DMS153 (cell line): Measurements from ENCODE around the gene CHRDL2.

Source experiments
- DNase-seq: peaks from one replicate; lab custom pipeline; 2025; lab: John Stamatoyannopoulos, UW

The CHRDL2 gene

DNA sequence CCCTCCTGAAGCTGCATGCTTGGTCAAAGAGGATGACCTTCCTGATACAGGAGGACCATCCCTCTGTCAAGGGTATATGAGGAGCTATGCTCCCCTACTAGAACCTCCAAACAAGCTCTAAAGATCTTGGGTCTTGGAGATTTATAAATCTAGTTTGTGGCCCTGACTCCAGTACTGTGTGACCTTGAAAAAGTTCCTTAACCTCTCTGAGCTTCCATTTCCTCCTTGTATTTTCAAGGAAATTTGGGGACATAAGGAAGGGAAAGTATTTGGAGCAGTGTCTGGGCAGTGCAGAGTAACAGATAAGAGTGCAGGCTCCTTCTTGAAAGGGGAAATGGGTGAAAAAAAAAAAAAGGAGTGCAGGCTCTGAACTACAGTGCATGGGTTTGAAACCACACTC lies 45.9 kb downstream of the CHRDL2 start:
- no peak for DNase-seq

DNA sequence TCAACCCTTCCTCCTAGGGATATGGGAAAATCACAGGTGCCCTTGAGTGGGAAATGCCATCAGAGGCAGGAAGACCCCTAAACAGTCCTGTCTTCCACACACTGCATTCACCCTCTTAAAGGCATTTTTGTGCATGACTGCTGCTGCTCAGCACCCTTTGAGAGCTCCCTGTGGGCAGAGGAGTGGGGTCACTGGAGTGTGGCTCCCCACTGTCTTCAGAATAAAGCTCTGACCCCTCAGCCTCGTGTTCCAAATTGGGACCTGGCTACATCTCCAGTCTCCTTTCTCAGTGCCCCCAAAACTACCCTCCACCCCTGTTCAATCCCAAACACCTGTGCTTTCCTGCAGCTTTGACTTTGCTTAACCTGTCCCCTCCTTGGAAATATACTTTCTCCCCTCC lies 46.6 kb downstream of the CHRDL2 start:
- DNase-seq = no peak

DNA sequence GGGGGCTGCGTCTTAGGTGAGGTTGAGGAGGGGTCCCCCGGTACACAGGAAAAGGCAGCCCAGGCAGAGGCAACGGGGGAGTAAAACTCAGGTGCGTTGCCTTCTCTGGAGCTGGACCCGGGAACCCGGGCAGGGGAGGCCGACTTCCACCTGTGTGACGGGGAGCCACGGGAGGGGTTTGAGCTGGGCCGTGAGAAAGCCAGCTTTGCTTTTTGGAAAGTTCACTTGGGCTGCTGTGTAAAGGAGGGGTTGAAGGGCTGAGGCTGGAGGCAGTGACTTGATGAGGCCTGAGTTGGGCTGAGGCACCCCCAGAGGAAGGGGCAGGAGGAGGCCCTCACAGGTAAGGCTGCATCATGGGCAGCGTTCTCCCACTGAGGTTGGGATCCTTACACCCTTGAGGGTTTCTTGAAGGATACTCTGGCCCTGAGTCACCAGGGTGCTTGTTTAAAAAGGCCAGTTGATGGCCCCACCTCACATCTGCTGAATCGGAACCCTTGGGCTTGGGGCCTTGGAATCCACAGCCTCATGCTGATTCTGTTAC lies 47.2 kb downstream of the CHRDL2 start:
- DNase-seq = no peak

DNA sequence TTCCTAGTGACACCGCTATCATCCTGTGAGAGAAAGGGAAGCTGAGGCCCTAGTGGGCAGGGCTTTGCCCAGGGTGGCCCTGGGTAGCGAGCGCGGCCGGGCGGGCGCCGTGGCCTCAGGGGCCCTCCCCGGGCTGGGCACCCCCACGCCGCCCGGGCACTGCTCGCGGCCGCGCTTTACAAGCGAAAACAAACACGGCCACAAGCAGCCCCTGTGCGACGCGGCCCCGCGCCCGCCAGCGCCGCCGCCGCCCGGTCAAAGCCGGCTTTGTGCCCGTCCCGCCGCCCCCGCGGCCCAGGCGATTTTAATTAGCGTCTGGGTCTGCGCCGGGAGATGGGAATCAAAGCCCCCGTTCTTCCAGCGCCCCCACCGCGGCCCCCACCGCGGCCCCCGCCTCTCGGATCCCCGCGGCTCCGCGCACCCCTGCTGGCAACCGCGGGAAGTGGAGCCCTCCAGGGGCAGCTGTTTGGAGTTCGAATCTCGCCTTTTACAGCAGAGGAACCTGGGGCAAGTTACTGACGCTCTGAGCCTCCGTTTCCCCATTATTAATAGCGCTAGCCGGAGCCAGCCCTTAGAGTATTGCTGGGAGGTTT lies 47.9 kb downstream of the CHRDL2 start:
- no peak for DNase-seq

DNA sequence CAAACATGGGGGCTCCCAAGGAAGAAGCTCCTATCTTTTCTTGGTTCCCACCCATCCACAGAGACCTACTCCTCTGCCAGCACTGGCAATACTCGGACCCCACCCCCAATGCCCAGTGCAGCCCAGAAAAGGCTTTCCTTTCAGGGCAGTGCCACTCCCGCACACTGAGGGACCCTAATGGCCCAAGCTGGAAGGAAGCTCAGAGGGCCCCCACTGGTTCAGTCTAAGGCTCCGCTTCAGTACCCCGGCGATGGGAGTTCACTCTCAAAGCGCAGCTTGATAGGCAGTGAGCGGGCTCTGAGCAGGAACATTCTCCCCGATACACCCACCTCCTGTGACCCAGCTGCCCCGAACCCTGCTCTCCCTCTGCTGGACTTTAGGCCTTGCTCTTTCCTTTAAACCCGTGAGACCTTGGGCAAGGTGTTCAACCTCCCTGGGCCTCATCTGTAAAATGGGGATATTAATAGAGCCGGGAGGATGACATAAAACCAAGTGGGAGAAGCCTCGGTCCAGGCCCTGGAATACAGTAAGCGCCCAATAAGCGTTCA lies 48.4 kb downstream of the CHRDL2 start:
- no peak for DNase-seq

DNA sequence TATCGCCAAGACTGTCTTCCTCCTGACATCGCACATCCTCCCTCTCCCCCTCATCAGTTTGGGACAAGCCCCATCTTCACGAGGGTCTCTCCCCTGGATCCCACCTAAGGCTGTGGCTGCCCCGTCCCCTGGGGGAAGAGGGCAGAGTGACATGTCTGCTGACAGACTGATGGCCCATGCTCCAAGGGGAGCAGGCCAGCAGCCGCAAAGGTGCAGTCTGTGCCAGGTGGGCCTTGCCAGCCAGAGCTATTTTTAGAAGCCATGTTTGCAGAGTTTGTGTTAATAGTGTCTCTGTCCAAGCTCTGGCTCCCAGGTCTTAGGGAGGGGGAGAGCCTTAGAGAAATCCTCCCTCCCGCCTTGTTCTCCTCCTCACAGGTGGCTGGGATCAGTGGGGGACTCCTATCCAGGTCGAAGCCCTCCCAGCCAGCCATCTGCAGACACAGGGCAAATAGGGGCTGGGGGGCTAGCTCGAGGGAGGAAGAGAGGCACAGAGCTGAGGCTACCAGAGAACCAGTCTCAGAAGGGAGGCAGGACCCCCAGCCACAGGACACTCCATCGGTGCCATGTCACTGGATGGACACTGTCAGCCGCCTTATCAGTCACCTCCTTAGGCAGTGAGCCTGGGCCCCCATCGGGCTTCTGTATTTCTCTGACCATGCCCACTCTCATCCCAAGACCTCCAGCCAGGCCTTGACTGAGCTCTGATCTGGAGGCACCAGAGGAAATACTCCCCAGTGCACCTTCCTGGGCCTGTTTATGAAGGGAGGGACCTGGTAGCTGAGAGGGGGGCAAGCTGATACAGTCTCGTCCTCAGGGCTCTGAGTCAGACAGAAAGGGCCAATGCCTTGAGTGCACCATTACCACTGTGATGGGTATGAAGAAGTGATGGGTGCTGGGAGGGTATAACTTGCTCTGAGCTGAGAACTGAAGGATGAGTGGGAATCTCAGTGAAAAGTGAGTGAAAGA lies 49.3 kb downstream of the CHRDL2 start:
- peak; percentile 12 for DNase-seq

DNA sequence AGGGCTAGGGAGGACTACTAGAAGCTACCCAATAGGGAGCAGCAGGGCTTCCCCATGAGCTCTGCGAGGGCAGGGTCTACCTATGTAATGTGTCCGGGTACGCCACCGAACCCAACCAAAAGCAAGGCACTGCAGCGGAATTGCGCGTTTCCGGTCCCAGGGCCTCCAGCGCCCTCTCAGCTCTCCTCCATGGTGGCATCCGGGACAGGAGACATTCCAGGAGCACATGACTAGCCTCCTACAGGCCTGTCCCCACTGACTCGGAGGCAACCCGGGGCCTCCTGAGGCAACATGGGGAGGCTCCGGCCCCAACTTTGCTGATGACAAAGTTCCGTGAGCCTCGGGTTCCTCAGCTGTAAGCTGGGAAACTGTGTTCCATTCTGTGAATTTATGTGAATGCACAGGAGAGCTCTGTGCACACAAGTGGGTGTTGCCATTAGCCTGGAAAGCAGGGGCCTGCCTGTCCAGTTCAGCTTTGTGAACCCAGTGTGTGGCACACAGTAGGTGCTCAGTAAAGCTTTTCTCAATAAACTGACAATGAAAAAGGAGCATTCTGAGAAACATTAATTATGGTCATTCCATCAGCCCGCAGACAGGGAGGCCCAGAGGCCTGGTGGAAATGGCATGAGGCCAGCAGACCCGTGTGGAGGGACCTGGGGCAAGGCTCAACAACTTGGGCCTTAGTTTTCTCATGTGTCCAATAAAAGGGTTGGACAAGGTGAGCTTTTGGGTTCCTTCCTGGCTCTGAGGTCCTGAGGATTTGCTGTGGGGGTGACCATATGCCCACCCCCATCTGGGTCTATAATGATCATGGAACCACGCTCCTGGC lies 50.3 kb downstream of the CHRDL2 start:
- DNase-seq = no peak

DNA sequence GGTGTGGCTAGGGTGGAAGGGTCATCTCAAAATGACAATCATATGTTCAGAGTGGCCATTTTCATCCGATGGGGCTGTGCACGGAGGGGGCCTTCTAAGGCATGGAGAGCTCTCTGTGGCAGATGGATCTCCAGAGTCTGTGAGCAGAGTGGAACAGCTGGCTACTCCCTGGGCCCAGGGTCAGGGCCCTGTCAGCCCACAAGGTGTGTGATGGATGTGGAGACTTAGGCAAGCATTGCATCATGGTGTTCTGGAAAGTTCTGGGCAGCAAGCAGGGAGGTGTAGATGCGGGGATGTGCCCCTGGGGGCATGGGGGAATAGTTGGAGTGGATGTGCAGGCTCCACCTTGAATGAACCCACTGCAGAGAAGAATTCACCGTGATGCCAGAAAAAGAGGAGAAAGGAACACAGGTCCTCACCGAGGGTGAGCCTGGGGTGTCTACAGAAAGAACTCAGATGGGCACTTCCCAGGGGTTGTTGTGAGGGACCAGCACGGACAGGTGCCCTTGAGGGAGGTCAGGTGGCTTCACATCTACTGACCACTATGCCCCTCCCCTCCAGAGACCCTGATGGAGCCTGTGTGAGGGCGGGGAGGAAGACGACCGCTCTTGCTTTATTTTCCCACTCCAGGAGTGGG lies 51.1 kb downstream of the CHRDL2 start:
- DNase-seq = no peak

DNA sequence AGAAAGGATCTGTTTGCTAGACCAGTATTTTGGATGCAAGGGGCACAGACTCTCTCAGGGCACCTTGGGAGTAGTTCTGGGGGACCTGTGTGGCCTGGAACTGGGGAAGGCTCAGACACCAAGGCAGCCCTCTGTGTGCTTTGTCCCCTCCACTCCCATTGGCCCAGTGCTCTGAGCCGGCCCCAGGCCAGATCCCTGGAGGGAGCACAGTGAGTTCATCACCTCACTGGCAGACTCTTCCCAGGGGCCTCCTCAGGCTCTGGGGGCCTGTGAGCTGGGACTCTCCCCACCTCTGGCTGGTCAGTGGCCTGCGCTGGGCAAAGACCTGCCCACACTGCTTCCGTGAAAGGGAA lies 51.7 kb downstream of the CHRDL2 start:
- DNase-seq = no peak

DNA sequence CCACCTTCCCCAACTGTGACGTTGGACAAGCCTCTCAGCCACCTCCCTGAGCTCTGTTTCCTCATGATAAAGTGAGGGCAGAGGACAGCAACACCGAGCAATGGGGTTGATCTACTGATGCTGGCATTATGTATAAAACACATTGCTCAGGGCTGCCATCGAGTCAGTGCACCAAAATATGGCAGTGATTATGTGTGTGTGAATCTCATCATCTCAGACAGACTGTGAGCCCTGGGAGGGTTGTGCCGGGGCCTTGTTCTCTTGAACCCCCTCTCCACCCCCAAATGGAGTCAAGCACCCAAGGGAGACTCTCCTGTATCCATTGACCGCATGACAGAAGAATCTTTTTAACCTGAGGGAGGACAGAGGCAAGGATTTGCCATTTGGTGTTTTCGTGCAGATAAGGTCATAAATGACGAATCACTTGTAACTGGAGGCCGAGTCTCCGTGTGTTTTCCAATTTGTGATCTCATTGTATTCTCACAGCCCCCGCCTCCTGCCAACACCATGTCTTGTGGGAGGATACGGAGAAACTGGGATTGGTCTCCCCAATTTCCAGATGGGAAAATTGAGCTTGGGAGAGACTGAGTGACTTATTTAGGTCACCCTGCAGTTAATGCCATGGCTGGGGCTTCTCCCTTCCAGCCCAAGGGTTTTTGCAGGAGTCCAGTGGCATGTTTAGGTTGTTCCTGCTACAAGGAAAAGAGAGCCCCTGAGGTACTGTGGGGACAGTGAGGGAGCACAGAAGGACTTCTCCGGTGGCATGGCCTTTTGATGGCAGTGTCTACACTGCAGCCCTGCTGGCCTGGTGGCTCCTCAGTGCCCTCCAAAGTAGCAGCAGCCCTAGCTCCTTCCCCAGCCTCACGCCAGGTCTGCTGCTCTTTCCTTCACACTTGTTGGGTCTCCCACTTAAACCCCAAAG lies 52.4 kb downstream of the CHRDL2 start:
- DNase-seq = no peak

DNA sequence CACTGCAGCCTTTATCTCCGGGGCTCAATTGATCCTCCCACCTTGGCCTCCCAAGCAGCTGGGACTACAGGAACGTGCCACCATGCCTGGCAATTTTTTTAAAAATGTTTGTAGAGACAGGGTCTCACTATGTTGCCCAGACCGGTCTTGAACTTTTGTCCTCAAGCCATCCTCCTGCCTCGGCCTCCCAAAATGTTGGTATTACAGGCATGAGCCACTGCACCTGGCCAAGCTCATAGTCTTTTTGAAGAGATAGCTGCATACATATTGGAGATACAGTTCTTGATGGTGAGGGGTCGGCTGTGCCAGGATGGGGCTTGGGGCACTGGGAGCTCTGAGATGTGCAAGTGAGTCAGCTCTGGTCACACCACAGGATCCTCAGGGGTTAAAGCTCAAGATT lies 53.2 kb downstream of the CHRDL2 start:
- no peak for DNase-seq

DNA sequence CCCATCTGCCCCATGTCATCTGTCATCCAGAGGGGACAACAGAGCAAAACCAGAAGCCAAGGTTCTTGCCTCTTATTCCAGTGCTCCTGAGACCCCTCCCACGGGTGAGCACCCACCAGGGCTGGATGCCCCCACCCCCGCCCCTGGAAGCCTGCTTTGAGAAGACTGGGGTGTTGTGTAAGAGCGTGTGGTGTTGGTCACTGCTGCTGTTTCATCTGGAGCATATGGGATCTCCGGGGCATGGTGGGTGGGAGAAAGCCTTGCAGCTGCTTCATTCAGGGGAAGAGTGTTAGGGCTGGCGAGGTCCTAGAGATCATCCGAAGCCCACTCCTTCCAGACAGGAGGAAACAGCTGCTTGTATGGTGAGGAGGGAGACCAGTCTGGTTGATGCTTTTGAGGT lies 54.1 kb downstream of the CHRDL2 start:
- DNase-seq = no peak

DNA sequence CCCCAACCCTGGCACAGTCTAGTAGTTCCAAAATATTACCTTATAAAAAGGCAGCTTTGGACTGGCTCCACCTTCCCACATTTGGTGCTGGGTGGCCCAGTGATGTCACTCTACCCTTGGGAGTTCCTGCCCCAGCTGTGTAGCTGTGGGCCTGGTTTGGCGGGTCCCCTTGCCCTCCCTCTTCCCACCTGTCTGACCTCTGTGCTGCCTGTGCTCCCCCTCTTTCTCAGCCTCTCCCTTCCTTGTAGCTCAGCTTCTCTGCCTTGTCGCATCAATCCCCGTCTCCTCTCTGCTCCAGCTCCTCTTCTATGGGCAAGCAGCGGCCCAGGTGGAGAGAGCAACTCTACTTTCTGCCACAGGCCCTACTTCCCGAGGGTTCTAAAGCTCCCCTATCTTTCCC lies 54.6 kb downstream of the CHRDL2 start:
- DNase-seq = no peak

DNA sequence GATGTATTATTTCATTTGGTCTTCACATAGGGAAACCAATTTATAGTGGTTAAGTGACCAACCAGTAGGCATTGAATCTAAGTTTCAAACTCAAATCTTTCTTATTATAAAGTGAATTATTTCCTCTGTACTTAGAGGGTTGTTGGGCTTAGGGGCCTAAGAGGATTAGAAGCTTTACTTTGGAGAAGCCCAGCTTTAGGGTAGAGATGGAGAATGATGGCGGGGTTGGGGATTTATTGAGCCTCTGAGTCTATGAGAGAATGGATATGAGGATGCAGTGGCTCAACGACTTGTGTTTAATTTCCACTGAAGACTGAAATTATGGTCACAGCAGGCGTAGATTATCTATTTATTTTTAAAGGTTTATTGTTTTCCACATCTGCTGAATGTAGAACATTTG lies 55.5 kb downstream of the CHRDL2 start:
- DNase-seq = no peak

DNA sequence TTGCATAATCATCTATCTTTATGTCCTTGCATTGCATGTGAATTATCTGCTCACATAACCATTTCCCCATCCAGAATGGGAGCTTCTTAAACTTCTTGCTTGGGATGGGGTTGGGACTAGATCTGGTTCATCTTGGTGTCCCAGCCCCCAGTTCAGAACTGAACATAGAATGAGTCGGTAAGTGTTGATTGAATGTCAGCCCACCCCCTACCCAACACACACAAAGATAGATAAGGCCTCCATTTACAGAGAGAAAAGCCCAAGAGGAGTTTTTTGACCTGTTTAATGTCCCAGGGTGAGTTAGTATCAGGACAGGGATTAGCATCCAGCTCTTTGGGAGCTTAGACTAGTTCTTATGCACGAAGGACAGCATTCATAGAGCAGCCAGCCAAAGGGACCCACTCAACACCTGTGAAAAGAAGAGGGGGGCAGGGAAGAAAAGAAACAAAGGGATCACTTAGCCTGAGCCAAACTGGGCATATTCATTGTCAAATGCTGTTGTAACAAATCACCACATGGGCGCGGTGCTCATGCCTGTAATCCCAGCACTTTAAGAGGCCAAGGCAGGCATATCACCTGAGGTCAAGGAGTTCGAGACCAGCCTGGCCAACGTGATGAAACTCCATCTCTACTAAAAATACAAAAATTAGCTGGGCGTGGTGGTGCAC lies 57.4 kb downstream of the CHRDL2 start:
- DNase-seq = no peak

DNA sequence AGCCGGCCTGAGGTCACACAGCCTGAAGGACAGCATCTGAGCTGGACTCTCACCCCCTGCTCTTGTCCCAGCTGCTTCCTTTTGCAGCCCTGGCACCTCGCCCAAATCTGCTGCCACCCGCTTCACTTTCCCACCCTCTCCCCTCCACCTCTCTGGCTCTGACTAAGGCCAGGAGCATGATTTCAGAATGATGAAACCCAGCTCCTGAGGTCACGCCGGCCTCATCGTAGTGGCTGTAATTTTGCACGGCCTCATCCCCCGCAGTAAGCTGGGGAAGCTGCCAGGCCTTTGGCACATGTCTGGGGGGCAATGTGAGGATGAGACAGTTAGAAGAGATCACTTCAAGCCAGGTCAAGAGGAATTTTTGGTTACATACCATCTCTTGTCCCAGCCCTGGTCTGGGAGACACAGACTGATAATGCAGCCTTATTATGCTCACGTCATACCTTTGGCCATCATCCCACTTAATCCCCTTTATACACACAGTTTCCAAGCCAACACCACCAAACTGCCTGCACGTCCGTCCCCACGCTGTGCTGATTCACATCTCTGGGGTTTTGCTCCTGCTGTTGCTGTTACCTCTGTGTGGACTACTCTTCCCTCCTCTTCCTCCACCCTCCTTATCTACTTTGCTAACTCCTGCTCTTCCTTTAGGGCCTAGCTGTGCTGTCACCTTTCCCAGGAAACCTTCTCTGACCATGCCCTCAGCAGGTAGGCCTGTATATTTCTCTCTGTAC lies 58.1 kb downstream of the CHRDL2 start:
- no peak for DNase-seq

DNA sequence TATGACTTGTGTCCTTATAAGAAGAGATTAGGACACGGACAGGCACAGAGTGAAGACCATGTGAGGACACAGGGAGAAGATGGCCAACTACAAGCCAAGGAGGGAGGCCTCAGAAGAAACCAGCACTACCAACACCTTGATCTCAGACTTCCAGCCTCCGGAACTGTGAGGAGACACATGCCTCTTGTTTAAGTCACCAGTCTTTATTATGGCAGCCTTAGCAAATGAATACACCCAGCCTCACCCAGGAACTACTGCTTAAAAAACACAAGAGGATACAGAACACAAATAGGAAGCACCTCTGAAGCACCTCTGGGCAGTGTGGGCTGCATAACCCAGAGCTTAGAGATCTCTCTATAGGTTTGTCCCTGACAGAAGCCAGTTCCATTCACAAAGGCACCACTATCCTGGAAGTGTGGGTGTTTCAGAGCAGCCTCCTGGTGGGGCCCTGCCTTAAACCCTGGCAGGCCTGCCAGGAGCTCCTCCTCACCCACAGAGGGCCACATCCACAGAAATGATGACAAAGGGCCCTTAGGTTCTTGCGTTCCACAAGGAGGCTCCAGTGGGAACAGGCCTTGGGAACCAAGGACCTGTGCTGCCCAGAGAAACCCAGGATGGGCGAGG lies 58.8 kb downstream of the CHRDL2 start:
- DNase-seq = no peak

DNA sequence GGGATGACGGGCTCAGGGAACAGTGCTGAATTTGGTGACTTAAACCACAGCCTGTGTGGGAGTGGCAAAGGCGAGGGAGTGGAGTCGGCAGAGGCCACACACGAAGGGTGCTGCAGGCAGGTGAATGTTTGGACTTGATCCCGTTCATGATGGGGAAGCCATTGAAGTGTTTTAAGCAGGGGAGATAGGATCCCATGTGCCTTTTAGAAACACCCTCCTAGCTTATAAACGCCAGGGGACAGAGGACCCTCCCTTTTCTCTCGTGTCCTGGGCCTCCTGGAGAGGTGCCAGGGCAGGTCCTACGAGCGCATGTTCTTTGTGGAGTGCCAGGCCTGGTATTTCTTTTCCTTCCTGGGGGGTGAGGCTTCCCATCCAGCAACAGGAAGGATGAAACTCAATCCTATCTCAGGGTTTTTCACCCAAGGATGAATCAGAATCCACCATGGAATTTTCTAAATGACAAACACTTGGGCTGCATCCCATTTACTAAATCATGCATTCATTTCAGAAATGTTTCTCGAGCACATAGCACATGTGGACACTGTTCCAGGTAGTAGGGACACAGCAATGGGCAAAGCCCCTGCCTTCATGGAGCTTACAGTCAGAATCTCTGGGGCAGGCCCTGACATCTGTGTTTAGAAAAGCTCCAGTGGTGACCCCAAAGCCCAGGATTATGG lies 59.6 kb downstream of the CHRDL2 start:
- no peak for DNase-seq
